Stimulated activated CD4-positive, alpha-beta T cell treated with anti-CD3 and anti-CD28 coated beads, Interleukin-1b, Interleukin-23, amount 100 ng/mL, for 1 hour (primary cell): Measurements from ENCODE around the gene AHSG.
A peak's percentile ranks its signal among the peaks of the same experiment; 100 is the strongest.
"Not testable (repeated sequence)": the region's sequence is repeated elsewhere in the genome, so short reads cannot be mapped to it uniquely, and the experiment has no call there.

Experiments used
- DNase-seq, 2 donors: peaks; one replicate each; pipeline ENCODE4 v3.0.0-alpha.2; 2020; ENCODE audit warnings: low read depth in 2 of 2

The AHSG gene, protein sequence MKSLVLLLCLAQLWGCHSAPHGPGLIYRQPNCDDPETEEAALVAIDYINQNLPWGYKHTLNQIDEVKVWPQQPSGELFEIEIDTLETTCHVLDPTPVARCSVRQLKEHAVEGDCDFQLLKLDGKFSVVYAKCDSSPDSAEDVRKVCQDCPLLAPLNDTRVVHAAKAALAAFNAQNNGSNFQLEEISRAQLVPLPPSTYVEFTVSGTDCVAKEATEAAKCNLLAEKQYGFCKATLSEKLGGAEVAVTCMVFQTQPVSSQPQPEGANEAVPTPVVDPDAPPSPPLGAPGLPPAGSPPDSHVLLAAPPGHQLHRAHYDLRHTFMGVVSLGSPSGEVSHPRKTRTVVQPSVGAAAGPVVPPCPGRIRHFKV

DNA sequence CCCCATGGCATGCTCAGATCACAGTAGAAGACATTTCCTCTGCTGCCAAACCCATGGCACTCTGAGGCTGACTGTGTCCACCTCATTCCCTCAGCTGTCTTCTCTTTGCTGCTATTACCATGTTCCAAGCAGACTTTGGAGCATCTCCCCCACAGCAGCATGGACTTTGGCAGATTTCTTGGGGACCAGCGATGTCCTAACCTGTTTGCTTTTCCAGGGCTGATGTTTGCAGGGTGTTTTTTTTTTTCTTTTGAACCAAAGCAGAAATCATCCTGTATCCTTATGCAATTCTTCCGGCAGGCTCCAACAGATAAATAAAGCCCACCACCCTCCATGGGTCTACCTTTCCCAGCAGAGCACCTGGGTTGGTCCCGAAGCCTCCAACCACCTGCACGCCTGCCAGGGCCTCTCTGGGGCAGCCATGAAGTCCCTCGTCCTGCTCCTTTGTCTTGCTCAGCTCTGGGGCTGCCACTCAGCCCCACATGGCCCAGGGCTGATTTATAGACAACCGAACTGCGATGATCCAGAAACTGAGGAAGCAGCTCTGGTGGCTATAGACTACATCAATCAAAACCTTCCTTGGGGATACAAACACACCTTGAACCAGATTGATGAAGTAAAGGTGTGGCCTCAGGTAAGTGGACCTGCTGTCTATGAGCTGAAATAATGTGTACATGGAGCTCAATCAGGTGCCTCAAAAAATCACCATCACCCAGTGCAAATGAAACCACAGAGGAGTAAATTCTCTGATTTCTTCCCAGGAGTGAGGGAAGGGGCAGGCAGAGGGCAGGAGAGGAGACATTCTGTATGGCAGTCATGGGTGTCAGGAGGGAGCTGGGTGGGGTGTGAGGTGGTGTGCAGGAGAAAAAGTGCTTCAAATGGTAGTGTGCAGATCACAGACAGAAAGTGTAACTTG is at the start of gene AHSG:
Gene AHSG, plus strand, starts transcription at position 340 of the 916 bp plus-strand sequence. Its CDS starts 82 bp downstream, at position 422.
- DNase-seq: no peak

DNA sequence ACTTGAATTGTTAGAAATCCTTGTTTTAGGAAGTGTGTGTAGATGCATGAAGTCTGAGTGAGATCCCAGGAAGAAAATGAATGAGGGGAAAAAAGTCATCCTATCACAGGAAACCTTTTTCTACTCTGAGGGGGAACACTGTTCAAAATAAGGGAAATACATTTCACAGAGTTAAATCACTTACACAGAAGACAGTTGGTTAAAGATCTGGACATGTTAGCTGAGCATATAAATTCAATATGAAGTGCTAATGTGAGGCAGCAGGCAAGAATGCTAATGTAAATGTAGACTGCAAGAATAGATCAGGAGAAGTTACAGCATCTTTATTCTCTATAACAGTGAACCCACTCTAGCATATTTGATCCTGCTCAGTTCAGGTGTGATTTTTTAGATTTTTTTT is 48.3 kb upstream of the AHSG start:
- DNase-seq: no peak

DNA sequence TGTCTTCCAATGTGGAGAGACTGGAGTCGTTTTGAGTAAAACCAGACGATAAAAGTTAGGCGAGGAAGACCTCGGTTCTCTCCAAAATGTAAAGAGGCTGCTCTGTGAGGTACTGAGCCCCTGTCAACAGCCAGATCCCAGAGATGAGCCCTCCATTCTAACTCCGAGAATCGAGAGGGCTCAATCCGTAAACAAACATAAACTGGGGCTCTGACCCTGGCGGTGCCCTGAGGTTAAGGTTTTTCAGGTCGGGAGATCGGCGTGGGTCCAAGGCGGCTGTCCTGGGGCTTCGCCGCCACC is 46.1 kb upstream of the AHSG start:
- no peak for DNase-seq

DNA sequence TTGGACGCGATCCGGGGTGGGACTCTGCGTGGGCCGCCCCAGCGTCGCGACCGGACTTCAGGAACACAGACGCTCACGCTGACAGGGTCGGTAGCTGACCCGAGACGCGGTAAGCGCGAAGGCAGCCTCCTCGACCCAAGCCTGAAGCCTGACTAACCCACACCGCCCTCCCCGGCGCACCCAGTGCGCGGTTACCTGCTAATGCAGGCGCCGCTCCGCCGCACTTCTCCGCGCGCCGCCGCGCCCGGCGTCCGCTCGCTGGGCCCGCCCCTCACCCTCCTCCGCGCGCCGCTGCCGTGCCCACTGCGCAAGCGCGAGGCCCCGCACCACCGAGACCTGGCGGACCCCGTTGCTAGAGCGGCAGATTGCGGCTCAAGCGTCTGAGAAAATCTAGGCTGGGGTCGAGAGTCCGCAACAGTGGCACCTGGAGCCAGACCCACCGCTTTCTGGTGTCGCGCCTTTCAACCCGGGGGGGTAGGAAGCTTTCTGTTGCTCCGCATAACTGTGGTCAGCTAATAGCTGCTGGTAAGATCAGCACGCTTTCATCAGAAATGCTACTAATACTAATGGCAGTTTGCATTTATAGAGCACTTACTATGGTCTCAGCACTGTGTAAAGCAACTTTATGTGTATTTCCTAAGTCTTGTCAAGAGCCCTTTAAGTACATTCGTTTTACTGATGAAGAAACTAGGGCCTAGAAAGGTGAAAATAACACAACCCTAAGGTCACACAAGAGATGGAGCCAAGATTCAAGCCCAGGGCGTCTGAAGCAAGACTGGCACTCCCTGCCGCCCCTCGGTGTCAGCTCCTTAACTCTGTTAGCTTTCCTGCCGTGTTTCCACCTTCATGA is 45.6 kb upstream of the AHSG start, which contains the start of gene TBCCD1:
Gene TBCCD1, minus strand, starts transcription at position 268 of the 850 bp plus-strand sequence. CDS start 3,010 bp downstream, outside the sequence.
- peak; percentile 89 to 96 for DNase-seq

DNA sequence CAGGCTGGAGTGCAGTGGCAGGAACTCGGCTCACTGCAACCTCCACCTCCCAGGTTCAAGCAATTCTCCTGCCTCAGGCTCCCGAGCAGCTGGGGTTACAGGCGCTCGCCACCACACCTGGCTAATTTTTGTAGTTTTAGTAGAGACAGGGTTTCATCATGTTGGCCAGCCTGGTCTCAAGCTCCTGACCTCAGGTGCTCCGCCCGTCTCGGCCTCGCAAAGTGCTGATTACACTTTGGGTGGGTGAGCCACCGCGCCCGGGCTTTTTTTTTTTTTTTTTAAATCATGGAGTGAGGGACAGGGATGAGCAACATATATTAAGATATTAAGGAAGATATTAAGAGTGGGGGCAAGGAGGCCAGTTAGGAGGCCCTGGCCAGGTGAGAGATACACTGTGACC is 43.5 kb upstream of the AHSG start:
- not testable (repeated sequence) for DNase-seq

DNA sequence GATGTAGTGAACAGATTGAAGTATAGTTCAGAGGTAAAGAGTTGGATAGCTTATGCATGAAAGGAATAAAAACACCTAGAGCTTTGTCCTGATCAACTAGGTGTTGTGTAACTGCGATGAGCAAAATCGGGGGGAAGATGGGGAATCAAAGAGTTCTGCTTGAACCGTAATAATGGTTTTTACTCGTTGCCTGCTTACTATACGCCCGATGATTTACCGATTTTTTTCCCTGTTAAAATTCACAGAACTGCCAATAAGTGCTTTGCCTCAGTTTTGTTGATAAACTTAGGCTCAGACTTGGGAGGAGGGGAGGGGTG is 43.1 kb upstream of the AHSG start:
- DNase-seq: no peak

DNA sequence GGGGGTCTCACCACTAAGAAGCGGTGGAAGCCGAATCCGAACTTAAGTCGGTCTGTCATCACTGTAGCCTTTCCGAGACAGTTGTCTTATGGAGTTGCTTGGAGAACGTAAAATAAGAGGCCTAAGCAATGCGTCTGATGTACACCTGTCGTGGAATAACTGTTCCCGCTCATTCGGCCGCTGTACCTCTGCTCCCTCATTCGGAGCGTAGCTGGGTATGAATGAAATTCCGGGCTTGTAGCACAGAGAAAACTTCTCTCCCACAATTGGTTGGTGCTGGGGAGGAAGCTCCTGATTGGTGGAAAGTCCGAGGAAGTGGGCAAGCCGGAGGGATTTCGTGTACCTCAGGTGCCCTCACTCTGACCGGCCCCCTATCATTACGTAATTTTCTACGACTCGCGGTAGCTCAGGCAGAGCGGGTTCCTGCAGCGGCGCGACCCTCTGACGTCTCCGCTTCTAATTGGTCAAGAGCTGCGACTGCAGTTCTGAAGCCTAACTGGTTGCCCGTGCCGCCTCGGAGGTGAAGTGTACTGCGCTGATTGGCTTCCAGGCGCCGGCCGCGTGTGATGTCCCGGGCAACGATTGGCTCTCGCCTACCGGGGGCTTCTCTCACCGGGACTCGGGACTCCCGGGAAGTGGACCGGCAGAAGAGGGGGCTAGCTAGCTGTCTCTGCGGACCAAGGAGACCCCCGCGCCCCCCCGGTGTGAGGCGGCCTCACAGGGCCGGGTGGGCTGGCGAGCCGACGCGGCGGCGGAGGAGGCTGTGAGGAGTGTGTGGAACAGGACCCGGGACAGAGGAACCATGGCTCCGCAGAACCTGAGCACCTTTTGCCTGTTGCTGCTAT is 42.5 kb upstream of the AHSG start, which contains the start of gene DNAJB11:
Gene DNAJB11, plus strand, starts transcription at position 625 of the 845 bp plus-strand sequence. Its CDS starts 178 bp downstream, at position 803.
- DNase-seq: peak; percentile 88 to 90

DNA sequence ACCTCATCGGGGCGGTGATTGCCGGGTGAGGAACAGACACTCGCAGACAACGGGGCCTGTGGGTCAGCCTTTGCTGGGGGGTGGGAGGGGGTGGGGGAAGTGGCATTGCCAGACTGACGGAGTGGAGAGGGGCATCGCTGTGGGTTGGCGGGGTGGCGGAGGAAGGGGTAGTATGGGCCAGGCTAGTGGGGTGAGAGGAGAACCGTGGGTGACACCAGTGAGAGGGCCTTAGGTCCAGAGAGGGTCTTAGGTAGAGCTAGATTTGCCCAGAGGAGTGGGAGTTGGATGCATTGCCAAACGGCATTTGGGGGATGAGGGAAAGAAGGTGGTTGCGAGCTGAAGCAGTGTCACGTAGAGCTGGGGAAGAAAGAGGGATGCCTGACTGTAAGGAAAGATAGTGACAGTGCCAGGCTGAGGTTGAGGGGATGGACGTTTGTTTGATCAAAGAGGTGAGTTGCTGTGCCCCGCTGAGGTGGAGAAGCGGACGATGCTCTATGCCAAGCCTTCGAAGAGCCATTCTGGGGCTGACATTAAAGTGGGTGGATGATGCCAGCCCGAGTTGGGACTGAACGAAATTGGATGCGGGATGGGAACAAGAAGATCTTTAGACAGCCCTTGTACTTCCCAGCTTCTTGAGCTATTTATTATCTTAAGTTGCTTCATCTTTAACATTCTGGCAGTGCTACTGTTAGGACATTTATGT is 41.8 kb upstream of the AHSG start:
- DNase-seq: no peak

DNA sequence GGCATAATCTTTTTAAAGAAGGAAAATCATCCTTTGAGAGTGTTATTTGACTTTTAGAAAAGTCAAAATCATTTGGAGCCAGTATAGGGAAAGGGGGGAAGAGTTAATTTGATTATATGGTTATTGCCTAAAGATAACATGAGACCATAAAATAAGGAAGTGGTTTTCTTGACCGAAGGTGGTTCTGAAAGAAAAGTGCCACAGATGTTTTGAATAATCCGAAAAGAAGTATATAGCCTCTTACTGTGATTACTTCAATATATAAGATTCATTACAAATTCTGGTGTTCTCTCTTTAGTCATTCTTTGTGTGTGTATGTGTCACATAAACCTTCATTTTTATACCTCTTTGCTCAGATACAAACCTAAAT is 41.2 kb upstream of the AHSG start:
- DNase-seq: no peak

DNA sequence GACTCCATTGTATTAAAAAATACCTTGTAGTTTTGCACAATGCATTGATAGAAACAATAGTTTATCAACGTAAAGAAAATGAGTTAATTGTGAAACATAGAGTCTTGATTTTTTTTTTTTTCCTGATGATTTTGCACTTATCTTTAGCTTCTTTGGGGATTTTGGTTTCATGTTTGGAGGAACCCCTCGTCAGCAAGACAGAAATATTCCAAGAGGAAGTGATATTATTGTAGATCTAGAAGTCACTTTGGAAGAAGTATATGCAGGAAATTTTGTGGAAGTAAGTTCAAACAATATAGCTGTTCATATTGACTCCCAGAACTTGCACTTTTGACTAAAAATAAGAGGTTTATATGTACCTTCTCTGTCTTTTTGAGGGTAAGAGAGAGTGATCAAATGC is 35.3 kb upstream of the AHSG start:
- no peak for DNase-seq

DNA sequence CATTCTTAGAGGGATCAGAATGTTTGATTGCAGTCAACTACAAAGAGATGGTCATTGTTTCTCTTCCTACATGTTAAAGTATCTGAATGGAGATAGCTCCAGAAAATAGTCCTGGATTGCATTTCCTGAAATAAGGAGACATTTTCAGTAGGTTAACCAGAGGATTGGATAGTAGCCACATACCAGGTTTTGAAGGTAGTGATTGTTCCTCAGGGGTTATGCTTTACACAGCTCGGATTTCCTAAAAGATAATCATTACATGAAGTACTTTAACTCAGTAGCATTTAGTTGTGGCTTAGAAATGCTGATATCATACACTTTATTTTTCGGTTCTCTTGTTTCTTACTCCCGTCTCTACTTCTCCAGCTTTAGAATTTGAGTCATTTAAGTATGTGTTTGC is 32.1 kb upstream of the AHSG start:
- DNase-seq: no peak

DNA sequence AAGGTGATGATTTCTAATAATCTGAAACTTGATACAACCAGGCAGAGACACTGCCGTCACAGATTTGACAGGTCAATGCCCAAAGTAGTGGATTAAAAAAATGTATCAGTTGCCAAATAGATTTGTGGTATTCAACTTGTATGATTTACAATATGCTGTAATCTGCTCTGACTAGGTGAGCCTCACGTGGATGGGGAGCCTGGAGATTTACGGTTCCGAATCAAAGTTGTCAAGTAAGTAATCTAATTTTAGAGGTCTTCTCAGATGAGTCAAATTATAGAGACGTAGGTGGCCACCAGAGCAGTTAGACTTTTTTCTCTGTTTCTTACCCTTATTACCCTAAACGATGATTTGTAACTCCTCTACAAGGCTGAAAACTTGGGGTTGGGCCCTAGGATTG is 30.3 kb upstream of the AHSG start:
- no peak for DNase-seq

DNA sequence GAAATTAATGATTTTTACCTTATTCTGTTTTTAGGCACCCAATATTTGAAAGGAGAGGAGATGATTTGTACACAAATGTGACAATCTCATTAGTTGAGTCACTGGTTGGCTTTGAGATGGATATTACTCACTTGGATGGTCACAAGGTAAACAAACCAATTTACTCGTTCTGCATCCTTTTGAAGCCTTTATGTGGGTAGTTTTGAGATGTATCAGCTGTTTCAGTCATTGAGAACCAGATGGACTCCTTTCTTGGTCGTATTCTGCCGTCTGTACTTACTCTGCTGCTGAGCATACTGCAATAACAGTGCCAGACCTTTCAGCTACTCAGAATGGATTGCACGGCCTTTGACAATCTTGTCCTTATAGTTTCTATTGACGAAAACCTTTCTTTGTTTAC is 29.0 kb upstream of the AHSG start:
- no peak for DNase-seq

DNA sequence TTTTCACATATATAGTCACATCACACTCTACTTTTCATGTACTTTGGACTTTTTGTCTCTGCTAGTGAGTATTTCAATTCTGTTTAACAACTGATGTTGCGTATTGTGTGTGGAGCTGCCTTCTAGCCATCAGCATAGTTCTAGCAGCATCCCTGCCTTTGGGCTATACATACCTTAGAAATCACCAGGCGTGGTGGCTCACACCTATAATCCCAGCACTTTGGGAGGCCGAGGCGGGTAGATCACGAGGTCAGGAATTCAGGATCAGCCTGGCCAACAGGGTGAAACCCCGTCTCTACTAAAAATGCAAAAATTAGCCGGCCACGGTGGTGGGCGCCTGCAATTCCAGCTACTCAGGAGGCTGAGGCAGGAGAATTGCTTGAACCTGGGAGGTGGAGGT is 26.6 kb upstream of the AHSG start:
- not testable (repeated sequence) for DNase-seq

DNA sequence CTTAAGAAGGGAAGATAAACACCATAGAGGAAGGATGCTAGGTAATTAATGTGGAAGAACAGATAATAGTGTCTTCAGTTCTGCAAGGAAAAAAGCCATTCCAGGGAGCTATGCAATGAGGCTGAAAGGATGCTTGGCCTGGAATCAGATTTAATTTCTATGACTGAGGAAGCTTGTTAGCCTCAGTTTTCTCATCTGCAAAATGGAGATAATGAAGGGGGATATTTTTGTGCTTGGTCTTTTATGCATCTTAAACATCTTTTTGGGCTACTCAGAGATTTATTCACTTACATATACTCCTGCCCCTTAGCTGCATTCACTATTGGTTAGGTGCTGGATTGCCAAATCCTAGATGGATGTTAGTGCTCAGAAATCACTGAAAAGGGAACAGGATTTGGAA is 25.7 kb upstream of the AHSG start:
- no peak for DNase-seq

DNA sequence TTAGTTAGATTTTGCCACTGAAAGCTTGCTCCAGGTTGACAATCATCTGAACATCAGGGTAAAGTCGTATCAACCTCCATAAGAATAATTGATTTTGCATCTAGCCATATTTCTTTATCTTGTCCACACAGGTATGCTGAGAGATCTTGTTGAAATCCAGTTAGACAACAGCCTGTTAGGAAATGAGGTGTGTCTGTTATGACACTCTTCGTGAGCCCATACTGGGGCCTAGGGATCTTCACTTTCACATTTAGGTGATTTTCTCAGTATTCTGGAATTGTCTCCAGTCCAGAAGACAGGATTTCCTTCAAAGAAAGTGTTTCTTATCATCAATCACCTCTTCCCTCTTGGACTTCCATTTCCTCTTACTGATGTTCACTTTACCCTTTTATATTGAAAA is 24.2 kb upstream of the AHSG start:
- DNase-seq: no peak

DNA sequence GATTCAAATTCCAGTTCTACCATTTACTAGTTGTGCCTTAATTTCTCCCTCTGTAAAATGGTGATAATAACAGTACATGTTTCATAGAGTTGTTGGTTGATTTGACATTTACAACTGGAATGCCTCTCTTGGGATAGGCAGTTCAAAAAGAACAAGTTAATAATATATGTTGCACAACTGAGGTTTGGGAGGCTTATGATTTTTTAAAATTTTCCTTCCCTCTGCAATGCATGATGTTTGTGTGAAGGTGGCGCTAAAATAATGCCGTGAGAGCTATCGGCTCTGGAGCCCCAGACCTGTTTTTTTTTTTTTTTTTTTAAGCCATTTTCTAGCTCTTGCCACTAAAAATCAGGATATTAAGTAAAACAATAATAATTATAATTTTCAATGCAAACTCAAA is 23.7 kb upstream of the AHSG start:
- no peak for DNase-seq

DNA sequence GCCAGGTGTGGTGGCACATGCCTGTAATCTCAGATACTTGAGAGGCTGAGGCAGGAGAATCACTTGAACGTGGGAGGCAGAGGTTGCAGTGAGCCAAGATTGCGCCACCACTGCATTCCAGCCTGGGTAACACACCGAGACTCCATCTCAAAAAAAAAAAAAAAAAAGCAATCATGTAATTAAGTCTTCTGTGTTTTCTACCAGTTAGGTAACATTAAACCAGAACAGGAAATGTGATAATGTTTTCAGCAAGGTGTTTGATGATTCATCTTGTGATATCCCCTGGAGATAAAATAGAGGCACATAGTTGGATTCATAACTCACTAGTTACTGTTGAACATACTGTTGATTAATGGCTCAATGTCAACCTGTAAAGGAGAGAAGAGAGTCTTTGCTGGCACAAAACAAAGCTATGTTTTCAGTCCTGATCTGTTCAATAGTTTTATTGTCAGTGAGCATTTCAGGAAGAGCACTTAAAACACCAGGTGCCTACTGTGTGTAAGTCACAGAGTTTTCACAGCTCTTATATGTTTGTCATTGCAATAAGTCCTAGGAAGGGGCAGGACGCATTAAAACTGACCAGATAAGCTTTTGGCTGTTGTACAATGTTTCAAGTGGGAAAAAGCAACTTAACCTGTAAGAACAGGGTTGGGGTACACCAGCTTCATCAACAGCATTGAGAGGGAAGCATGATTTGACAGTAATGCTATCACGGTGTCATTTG is 22.8 kb upstream of the AHSG start:
- DNase-seq: no peak

DNA sequence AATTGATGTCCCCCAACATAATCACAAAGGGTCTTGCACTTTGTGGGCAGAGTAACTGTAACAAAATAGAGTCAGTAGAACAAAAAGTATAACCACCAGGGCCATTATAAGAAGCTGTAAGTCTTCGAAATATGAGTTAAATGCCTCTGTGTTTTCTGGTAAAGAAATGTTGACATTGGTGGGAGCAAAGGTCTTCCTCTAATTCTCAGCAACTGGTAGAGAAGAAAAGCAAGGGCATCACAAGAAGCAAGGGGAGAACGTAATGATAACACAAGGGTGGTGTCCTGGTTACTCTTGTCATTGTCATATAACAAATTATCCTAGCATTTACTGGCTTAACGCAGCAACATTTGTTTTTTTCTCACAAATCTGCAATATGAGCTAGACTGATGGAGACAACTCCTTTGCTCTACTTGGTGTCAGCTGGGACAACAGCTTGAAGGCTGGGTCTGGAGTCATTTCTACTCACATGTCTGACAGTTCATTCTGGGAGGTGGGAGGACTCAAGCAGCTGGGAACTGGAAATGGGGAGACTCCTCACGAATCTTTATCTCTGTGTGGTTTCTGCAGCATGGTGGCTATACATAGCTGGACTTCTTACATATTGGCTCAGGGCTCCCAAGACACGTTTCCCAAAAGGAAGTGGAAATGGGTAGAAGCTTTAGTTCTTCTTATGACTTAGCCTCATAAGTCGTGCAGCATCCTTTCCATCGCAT is 22.1 kb upstream of the AHSG start:
- no peak for DNase-seq
